Measurements from ENCODE around the gene ATP12A.

The ATP12A gene

DNA sequence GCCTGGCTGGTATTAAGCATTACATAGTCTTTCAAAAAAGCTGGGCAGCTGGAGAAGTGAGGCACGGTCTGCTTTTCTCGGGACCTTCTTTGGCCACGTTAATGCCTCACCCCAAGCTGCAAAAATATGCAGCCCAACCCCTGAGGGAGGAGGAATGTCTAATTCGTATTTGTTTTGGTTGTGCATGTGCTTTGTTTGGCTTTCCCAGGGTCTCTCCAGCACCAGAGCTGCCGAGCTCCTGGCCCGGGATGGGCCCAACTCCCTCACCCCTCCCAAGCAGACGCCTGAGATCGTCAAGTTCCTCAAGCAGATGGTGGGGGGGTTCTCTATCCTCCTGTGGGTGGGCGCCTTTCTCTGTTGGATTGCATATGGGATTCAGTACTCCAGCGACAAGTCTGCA, 7.9 kb downstream of the ATP12A start:
- no peak for DNase-seq (ENCODE audit: low read depth in 2 of 2)

DNA sequence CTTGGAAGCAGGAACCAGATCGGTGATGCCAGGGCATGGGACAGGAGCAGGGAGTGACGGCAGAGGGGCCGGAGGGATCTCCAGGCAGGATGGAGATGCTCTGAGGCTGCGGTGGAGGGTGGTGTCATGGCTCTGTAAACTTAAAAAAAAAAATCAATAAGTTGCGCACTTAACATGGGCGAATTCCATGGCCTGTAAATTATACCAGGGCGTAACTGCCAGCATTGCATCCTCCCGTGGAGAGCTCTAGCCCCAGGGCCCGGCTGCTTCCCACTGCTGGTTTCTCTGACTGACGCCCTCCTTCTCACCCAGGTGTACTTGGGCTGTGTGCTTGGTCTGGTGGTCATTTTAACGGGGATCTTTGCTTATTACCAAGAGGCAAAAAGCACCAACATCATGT, 8.7 kb downstream of the ATP12A start:
- no peak for DNase-seq (ENCODE audit: low read depth in 2 of 2)

DNA sequence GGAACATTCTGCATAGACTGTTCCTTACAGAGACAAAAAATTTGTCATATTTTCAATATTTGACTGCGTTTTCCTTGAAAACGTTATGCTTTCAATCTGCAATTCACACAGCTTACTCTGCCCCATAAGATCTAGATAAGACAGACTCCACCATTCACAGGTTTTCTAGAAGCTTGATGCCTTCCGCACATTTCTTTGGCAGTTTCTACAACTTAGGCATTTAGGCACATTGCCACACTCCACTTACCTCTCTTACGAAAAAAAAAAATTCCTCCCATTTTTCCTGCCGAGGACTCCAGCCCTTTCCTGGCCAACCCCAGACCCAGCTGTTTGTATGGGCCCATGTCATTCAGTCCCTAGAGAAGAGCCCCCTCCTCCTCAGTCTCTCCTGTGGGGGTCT, 11.2 kb downstream of the ATP12A start:
- no peak for DNase-seq (ENCODE audit: low read depth in 2 of 2)

DNA sequence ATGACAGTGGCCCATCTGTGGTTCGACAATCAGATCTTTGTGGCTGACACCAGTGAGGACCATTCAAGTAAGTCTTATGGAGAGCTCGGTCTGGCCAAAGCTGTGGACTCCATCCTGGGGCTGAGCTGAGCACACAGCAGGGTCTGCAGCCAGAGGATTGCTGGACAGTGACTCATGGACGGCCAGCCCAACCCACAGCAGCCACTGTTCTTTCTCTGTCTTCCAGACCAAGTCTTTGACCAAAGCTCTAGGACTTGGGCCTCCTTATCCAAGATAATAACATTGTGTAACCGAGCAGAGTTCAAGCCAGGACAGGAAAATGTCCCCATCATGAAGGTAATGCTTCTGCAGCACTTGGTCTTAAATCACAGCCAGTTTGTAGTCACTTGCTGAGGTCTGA, 12.4 kb downstream of the ATP12A start:
- no peak for DNase-seq (ENCODE audit: low read depth in 2 of 2)

DNA sequence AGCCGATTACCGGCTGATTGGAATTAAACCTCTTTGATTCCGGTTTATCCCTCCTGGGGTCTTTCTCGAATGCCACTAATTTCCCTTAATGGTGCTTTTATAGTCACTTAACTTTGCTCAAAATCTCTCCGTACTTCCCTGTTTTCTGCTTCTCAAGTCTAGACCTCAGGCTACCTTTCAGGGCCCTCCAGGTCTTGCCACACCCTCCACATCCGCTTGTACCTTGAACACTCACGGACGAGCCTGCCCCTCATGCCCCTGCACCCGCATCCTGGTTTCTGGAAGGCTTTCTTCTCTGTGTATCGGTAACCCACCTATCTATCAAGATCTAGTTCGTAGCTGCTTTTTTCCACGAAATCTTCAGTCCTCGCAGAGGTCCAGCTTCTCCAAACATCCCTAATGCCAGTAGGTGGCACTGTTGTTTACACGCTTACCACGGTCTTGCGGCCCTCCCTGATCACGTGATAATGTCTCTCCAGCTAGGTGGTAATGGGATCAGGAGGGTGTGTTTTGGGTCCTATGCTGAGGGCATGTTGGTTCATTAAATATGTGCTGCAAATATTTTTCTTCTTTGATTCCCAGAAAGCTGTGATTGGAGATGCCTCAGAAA, 13.8 kb downstream of the ATP12A start:
- DNase-seq (ENCODE audit: low read depth in 2 of 2) = peak in 1 of 2 donors; percentile 44

DNA sequence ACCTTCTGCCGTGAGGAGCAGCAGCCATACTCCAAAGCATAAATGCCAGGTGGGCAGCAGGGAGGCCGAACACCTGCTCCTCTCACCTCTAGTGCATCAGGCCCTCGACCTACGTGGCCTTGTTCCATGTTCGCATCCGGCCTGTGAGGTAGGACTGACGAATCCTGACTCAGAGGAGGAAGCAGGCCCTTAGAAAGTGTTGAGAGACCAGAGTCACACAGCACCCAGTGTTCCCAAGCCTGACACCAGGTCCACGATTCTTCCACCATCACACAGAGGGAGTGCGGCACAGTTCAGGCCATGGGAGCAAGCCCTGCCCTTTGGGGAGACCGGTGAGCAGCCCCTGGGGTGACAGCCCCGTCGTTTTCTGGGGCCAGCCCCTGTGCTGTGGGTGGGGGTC, 14.7 kb downstream of the ATP12A start:
- DNase-seq (ENCODE audit: low read depth in 2 of 2) = no peak

DNA sequence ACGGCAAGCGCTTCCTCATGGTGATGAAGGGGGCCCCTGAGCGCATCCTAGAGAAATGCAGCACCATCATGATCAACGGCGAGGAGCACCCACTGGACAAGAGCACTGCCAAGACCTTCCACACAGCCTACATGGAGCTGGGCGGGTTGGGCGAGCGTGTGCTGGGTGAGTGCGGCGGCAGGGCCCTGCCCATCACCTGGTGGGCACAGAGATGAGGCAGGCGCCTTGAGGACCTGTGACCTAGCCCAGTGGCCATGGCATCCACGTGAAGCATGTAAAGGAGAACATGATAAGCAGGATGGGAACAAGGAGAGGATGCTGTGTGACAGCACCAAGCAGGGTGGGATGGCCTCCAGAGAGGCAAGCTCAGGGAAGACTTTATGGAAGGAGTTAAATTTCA, 18.5 kb downstream of the ATP12A start:
- DNase-seq (ENCODE audit: low read depth in 2 of 2) = no peak

DNA sequence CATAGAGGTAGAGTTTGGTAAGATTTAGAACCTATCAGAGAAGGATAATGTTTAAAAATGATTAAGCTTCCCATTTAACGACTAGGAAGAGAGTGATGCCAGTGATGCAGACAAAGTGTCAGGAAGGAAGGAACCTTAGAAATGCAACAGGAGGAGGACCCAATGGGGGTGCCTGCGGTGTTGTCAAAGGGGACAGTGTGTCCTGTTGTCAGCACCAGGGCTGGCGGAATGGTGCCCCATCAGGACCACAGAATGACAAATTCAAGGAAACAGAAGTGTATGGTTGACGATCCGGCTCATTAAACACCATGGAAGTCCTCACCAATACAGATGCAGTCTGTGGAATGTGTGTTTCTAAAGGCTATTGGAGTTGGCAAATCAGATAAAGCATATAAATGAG, 19.3 kb downstream of the ATP12A start:
- no peak for DNase-seq (ENCODE audit: low read depth in 2 of 2)

DNA sequence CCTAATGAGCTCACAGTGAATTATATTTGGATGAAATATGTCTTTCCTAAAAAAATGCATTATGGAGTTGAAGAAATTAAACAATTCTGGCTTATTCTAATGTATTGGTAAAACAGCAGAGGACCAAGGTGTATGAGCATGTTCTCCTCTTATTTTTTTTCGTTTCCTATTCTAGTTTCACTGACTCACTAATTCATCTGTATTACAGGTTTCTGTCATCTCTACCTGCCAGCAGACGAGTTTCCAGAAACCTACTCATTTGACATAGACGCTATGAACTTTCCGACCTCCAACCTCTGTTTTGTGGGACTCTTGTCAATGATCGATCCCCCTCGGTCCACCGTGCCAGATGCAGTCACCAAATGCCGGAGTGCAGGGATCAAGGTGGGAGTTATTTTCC, 20.3 kb downstream of the ATP12A start:
- DNase-seq (ENCODE audit: low read depth in 2 of 2) = no peak

DNA sequence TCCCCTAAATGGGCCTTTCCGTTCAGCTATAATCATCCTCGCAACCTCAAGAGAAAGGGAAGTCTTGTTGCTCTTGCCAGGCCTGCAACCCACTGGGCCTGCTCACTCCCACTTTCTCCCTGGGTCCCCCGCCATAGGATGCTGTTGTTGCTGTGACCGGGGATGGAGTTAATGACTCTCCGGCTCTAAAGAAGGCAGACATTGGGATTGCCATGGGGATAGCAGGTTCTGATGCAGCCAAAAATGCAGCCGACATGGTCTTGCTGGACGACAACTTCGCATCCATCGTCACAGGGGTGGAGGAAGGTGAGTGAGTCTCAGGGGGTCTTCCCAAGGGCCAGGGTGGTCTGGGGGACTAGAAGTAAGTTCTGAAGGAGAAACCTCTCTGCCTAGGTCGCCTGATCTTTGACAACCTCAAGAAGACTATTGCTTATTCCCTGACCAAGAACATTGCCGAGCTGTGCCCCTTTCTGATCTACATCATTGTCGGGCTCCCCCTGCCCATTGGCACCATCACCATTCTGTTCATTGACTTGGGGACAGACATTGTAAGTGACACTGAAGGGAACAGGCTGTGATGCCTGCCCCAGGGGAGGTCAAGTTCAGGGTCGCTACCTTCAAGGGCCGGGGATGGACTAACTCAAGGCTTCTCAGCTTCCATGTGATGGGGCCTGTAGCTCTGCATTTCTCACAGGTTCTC, 26.8 kb downstream of the ATP12A start:
- no peak for DNase-seq (ENCODE audit: low read depth in 2 of 2)

DNA sequence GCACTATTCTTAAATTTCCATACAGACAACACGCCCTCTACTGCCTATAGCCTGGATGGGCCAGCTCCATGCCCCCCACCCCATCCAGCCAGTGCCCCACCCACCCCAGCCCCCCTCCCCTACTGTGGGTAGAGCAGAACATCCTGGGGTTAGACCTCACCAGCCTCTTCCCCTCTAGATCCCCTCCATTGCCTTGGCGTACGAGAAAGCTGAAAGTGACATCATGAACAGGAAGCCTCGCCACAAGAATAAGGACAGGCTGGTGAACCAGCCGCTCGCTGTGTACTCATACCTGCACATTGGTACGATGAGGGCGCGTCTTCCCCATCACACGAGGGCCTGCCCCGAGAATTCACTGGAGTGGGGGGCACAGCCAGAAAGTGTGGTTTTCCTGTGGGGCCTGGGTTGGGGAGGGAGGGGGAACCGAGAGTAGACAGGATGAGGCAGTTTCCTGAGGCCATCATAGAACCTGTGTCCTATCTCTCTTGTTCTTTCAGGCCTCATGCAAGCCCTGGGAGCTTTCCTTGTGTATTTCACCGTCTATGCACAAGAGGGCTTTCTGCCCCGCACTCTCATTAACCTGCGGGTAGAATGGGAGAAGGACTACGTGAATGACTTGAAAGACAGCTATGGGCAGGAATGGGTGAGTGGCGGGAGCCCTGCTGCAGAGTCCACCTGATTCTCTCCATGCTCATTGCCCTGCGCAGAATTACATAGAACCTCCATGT, 29.1 kb downstream of the ATP12A start:
- DNase-seq (ENCODE audit: low read depth in 2 of 2) = peak; percentile 42 to 51

DNA sequence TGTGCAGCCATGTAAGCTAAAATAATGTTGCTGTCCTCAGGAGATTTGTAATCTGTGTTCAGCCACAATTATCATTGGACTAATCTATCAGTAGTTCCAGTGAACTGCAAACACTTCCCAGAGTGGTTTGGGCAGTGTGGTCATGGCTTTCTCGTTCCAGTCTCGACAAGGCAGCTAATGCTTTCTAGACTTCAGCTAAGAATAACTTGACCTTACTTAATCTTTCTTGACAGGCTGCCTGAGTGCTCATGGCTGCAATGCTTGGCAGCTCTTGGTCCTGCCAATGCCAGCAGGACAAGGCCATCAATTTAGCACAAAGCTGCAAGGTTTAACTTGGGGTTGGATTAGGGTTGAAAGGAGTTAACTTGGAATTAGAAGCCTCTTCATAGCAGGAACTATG, 32.8 kb downstream of the ATP12A start:
- no peak for DNase-seq (ENCODE audit: low read depth in 2 of 2)

DNA sequence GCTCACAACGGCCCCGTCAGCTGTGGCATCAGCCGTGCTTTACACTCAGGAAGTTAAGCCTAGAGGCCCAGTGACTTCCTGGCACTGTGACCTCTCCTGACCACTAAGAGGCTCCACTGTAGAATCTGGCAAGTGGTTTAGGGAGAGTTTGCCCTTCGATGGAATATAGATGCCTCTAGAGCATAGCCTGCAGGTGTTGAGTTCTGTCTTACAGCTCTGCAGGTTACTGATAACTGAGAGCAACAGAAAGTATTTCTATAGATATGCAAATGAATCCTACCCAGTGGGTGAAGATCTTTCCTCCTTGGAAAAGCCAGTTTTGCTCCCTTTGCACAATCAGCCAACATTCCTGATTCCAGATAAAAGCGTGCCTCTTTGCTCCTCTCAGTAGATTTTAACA, 35.8 kb downstream of the ATP12A start:
- no peak for DNase-seq (ENCODE audit: low read depth in 2 of 2)

DNA sequence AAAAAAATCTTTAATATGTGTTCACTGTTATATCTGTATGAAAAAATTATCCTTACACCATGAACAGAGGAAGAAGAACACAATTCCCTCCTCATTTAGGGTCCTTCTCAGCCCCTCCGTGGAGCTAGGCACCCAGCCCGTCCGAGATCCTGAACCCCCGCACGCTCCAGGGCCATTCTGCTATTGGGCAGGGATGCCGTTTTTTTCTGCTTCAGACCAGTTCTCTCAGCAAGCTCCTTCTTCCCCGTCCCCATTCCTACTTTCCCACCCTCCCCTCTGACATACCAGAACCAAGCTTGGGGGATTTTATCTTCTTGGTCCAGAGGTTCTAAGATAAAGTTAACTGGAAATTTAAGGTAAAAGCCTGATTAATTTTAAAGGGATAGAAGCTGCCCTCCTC, 36.2 kb downstream of the ATP12A start:
- DNase-seq (ENCODE audit: low read depth in 2 of 2) = no peak

DNA sequence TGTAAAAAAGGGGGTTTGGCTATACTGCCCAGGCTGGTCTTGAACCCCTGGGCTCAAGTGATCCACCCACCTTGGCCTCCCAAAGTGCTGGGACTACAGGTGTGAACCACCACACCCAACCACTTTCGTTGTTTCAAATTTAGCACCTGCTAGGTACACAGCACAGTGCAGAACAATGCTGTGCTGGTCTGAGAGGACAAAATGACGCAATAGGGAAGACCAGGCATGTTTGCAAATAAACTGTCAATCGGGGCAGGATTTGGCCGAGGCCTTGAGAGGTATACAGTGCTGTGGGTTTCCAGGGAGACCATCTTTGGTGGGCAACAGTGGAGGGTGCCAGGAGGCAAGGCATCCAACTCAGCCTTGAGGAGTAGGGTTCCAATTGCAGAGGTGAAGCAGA, 37.0 kb downstream of the ATP12A start:
- DNase-seq (ENCODE audit: low read depth in 2 of 2) = no peak

DNA sequence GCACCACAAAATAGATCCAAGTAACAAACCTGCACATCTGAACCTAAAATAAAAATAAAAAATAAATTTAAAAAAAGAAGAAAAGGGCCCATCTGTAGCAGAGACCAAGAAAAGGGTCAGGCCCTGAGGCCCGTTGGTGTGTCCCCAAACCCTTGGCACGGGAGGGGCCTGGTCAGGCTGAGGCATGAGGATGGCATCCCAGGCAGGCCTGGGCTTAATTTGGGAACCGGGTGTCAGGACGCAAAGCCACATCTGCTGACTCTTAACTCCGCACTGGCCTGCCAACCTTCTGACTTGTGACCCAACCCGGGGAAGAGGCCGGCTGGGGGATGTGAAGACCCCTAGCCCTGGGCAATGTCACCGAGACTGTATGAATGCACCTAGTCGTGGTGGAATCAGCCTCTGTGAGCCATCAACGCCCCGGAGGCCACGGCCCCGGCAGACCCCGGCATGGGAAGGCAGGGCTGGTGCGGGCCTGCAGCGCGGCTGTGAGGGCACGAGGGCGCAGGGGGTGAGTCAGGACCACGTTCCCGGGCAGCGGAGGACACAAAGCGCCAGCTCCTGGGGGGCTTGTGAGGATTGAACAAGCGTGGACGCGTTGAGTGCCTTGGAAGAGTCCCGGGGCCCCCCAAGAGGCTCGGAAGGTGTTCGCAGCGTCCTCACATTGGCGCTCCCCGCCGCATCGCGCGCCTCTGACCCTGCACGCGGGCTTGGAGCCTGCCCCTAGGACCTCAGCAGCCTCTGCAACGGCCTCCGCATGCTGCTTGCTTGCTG, 38.2 kb downstream of the ATP12A start:
- no peak for DNase-seq (ENCODE audit: low read depth in 2 of 2)

DNA sequence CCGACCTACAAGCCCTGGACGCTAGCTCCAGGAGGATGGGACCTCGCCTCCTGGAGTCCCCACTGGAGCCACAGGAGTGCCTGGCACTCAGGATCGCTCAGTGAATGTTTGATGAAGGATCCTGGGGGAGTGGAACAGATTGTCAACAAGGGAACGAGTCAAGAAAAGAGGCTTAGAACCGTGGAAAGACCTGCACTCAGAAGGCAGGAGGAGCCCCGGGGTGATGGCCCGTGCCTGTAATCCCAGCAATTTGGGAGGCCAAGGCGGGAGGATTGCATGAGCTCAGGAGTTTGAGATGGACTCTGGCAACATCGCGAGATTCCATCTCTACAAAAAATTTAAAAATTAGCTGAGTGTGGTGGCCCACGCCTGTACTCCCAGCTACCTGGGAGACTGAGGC, 38.9 kb downstream of the ATP12A start:
- no peak for DNase-seq (ENCODE audit: low read depth in 2 of 2)

DNA sequence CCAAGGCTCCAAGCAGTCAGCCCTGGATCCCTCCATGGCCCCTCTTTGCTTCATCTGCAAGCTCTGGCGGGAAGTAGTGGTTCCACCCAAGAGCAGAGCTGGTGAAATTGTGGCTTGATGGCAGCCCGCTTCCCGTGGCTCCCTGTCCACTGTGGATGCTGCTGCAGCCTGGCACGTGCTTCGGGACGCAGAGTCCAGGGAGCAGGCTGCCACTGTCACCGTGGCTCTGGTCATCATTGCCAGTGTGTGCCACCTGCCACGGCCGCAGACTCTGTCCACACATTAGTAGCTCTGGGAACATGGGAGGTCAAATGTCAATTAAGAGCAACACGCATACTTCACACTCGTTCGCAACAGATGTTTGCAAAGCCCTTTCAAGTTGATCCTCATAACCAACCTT, 43.0 kb downstream of the ATP12A start:
- DNase-seq (ENCODE audit: low read depth in 2 of 2) = no peak

DNA sequence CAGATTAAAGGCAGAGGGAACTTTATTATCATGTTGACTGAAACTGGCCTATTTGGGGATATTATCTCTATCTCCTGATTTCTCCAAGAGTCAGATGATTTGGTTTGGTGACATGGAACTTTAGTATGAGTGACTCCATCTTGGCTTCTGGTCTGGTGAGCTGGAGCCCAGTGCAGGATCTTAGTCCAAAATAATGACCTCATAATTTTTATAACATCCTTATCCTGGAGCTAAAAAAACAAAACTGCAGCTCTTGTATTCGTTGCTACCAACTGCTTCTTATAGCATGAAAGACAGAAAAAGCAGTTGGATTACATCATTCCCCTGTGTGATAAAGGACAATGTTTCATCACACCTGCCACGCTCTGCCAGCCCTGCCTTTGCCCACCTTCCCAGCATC, 44.5 kb downstream of the ATP12A start:
- no peak for DNase-seq (ENCODE audit: low read depth in 2 of 2)

DNA sequence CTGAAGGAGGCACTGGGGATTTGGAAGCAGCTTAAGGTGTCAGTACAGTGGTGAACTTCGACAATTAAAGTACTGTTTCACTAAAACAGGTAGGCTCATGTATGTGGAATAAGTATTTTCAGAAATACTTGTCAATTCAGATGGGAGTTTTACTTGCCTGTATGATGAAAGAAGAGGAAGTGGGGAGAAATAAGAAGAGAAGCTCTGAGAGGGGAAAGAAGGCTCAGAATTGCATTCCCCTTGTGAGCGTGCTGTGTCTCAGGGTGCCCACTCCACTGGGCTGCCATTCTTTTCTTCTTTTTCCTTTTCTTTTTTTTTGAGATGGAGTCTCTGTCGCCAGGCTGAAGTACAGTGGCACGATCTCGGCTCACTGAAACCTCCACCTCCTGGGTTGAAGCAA, 45.2 kb downstream of the ATP12A start:
- DNase-seq (ENCODE audit: low read depth in 2 of 2) = no peak

DNA sequence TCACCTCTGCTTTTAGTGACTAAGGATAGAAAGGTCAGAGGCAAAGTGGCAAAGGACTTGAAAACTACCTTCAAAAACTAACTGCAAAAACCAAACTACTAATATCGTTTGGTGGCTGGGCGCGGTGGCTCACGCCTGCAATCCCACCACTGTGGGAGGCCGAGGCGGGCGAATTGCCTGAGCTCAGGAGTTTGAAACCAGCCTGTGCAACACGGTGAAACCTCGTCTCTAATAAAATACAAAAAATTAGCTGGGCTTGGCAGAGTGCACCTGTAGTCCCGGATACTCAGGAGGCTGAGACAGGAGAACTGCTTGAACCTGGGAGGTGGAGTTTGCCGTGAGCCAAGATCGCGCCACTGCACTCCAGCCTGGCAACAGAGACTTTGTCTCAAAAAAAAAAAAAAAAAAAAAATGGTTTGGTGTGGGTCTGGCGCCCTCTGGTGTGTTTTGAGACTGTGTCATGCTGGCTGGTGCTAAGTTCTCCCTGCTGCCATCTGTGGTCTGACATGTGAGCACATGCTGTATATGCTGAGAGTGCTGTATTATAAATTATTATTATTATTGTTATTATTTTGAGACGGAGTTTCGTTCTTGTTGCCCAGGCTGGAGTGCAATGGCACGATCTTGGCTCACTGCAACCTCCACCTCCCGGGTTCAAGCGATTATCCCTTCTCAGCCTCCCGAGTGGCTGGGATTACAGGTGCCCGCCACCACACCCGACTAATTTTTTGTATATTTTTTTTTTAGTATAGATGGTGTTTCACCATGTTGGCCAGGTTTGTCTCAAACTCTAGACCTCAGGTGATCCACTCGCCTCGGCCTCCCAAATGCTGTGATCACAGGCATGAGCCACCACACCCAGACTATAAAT, 47.8 kb downstream of the ATP12A start:
- DNase-seq (ENCODE audit: low read depth in 2 of 2) = peak; percentile 41 to 44

Data from stimulated activated CD4-positive, alpha-beta T cell treated with anti-CD3 and anti-CD28 coated beads, Interleukin-15, amount 100 ng/mL, for 48 hours (primary cell).